ENCODE results near the gene PTPRN2. TPM values are rescaled to one million over a fixed set of nuclear protein-coding genes. Genes with fewer than 3 reads are reported as not detected.

PTPRN2 gene
- total RNA-seq, 1 donor from 2014 or later = 0.41 TPM

- Mint-ChIP-seq H3K4me1 (ENCODE audit: low read depth) (no peaks in the 10 kb centered on the region), H3K27ac (no peak overlapping the region), H3K9me3 (peaks cover 24% of the 10 kb centered on the region), H3K27me3 (ENCODE audit: insufficient read depth) (no peaks in the 10 kb centered on the region), H3K36me3 (ENCODE audit: low read depth) (no peaks in the 10 kb centered on the region), H3K4me3 (no peak overlapping the region)
- intact Hi-C loops (cut with micrococcal nuclease) = no loop called here
- DNase-seq (ENCODE audit: low spot score) = no peak
Measured at GRCh38 chr7:158251061-158251965, 336.3 kb downstream of the PTPRN2 start.

DNA sequence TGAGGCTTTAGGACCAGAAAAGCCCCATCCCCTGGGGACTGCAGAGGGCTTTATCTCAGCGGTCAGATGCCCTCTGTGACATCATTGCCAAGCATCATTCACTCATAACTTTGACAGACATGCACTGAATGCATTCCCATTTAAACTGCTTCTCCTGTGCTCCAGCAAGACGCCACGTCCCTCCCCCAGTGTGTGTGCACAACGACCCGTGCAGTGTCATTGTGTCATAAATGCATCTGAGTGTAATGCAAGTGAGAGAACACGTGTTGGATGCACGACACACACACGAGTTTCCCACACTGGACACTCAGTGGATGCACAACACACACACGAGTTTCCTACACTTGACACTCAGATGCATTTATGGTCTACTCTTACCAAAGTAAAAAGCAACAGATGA, 337.9 kb downstream of the PTPRN2 start:
- Mint-ChIP-seq H3K9me3 (peaks cover 29% of the 10 kb centered on the region), H3K36me3 (ENCODE audit: low read depth) (no peaks in the 10 kb centered on the region), H3K4me1 (ENCODE audit: low read depth) (no peaks in the 10 kb centered on the region), H3K27me3 (ENCODE audit: insufficient read depth) (no peaks in the 10 kb centered on the region), H3K4me3 (no peak overlapping the region), H3K27ac (no peak overlapping the region)
- intact Hi-C loops (cut with micrococcal nuclease) = no loop called here
- DNase-seq (ENCODE audit: low spot score) = no peak

- DNase-seq (ENCODE audit: low spot score) = no peak
- H3K4me1 Mint-ChIP-seq (ENCODE audit: low read depth) = no peaks in the 10 kb centered on the region
- H3K9me3 Mint-ChIP-seq = peaks cover 29% of the 10 kb centered on the region
- no peaks in the 10 kb centered on the region for H3K27me3 Mint-ChIP-seq (ENCODE audit: insufficient read depth)
- no peak overlapping the region for H3K27ac Mint-ChIP-seq
- intact Hi-C loops (cut with micrococcal nuclease) = no loop called here
- H3K36me3 Mint-ChIP-seq (ENCODE audit: low read depth) = no peaks in the 10 kb centered on the region
- H3K4me3 Mint-ChIP-seq = no peak overlapping the region
Measured at GRCh38 chr7:158248816-158249215, 338.8 kb downstream of the PTPRN2 start.

DNA sequence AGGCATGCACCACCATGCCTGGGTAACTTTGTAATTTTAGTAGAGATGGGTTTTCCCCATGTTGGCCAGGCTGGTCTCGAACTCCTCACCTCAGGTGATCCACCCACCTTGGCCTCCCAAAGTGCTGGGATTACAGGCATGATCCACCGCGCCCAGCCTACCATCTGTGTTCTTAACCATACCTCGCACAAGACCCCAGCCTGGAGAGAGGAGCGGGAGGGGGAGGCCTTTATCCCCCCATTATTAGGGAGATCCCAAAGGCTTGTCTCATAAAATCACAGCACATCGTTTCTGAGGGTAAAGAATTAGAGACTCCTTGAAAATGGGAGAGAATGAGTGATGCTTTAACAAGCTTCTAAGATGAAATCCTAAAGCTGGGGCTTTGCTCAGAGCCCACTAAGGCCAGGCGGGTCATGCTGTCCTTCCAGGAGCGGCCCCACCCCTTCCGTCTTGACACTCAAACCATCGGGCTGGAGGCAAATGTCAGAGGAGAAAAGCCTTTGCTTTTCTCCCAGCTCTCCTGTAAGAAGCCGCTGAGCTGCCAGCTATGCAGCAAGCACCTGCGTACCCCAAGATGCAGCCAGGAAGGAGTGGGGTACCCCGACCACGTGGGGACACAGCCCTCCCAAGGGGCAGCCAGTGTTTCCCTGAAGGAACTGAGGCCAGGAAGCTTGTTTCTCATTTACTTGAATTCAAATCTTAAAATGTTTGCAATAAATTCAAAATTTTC, 339.7 kb downstream of the PTPRN2 start:
- H3K36me3 Mint-ChIP-seq (ENCODE audit: low read depth) = no peaks in the 10 kb centered on the region
- no peak for DNase-seq (ENCODE audit: low spot score)
- peaks cover 26% of the 10 kb centered on the region for H3K9me3 Mint-ChIP-seq
- intact Hi-C loops (cut with micrococcal nuclease) = no loop called here
- H3K4me3 Mint-ChIP-seq = no peak overlapping the region
- H3K4me1 Mint-ChIP-seq (ENCODE audit: low read depth) = no peaks in the 10 kb centered on the region
- no peak overlapping the region for H3K27ac Mint-ChIP-seq
- H3K27me3 Mint-ChIP-seq (ENCODE audit: insufficient read depth) = no peaks in the 10 kb centered on the region

GRCh38 chr7:158246960-158247673, 340.5 kb downstream of the PTPRN2 start:
- no peak for DNase-seq (ENCODE audit: low spot score)
- no peak overlapping the region for H3K4me3 Mint-ChIP-seq
- no peaks in the 10 kb centered on the region for H3K36me3 Mint-ChIP-seq (ENCODE audit: low read depth)
- H3K9me3 Mint-ChIP-seq = peaks cover 34% of the 10 kb centered on the region
- no peaks in the 10 kb centered on the region for H3K4me1 Mint-ChIP-seq (ENCODE audit: low read depth)
- no peaks in the 10 kb centered on the region for H3K27me3 Mint-ChIP-seq (ENCODE audit: insufficient read depth)
- intact Hi-C loops (cut with micrococcal nuclease) = no loop called here
- H3K27ac Mint-ChIP-seq = no peak overlapping the region

GRCh38 chr7:158246272-158246959, 341.2 kb downstream of the PTPRN2 start:
- intact Hi-C loops (cut with micrococcal nuclease) = no loop called here
- Mint-ChIP-seq H3K27ac (no peak overlapping the region), H3K9me3 (peaks cover 34% of the 10 kb centered on the region), H3K4me1 (ENCODE audit: low read depth) (no peaks in the 10 kb centered on the region), H3K36me3 (ENCODE audit: low read depth) (no peaks in the 10 kb centered on the region), H3K27me3 (ENCODE audit: insufficient read depth) (no peaks in the 10 kb centered on the region), H3K4me3 (no peak overlapping the region)
- no peak for DNase-seq (ENCODE audit: low spot score)

- Mint-ChIP-seq H3K36me3 (ENCODE audit: low read depth) (no peaks in the 10 kb centered on the region), H3K27me3 (ENCODE audit: insufficient read depth) (no peaks in the 10 kb centered on the region), H3K4me3 (no peak overlapping the region), H3K9me3 (peaks cover 26% of the 10 kb centered on the region), H3K27ac (no peak overlapping the region), H3K4me1 (ENCODE audit: low read depth) (no peaks in the 10 kb centered on the region)
- no peak for DNase-seq (ENCODE audit: low spot score)
- intact Hi-C loops (cut with micrococcal nuclease) = no loop called here
Measured at GRCh38 chr7:158245724-158246041, 341.9 kb downstream of the PTPRN2 start.

- no peaks in the 10 kb centered on the region for H3K4me1 Mint-ChIP-seq (ENCODE audit: low read depth)
- H3K36me3 Mint-ChIP-seq (ENCODE audit: low read depth) = no peaks in the 10 kb centered on the region
- DNase-seq (ENCODE audit: low spot score) = no peak
- intact Hi-C loops (cut with micrococcal nuclease) = no loop called here
- peaks cover 21% of the 10 kb centered on the region for H3K9me3 Mint-ChIP-seq
- H3K27me3 Mint-ChIP-seq (ENCODE audit: insufficient read depth) = no peaks in the 10 kb centered on the region
- no peak overlapping the region for H3K27ac Mint-ChIP-seq
- H3K4me3 Mint-ChIP-seq = no peak overlapping the region
Measured at GRCh38 chr7:158244873-158245723, 342.5 kb downstream of the PTPRN2 start.

DNA sequence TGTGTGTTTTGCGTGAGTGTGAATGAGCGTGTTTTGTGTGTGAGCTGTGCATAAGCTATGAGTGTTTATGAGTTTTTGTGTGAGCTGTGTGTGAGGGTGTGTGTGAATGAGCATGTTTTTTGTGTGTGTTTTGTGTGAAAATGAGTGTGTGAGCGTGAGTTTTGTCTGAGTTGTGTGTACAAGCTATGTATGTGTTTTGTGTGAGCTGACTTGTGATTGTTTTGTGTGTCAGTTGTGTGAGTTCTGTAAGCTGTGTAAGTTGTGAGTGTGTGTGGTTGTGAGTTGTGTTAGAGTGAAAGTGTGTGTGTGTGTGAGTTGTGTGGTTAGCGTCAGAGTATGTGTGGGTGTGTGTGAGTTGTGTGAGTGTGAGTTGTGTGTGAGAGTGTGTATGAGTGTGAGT, 343.2 kb downstream of the PTPRN2 start:
- H3K27ac Mint-ChIP-seq = no peak overlapping the region
- no peaks in the 10 kb centered on the region for H3K36me3 Mint-ChIP-seq (ENCODE audit: low read depth)
- intact Hi-C loops (cut with micrococcal nuclease) = no loop called here
- peaks cover 27% of the 10 kb centered on the region for H3K9me3 Mint-ChIP-seq
- DNase-seq (ENCODE audit: low spot score) = no peak
- H3K27me3 Mint-ChIP-seq (ENCODE audit: insufficient read depth) = no peaks in the 10 kb centered on the region
- H3K4me1 Mint-ChIP-seq (ENCODE audit: low read depth) = no peaks in the 10 kb centered on the region
- no peak overlapping the region for H3K4me3 Mint-ChIP-seq

- no peak for DNase-seq (ENCODE audit: low spot score)
- H3K4me1 Mint-ChIP-seq (ENCODE audit: low read depth) = no peaks in the 10 kb centered on the region
- no peaks in the 10 kb centered on the region for H3K36me3 Mint-ChIP-seq (ENCODE audit: low read depth)
Measured at GRCh38 chr7:158241919-158242318, 345.7 kb downstream of the PTPRN2 start.

DNA sequence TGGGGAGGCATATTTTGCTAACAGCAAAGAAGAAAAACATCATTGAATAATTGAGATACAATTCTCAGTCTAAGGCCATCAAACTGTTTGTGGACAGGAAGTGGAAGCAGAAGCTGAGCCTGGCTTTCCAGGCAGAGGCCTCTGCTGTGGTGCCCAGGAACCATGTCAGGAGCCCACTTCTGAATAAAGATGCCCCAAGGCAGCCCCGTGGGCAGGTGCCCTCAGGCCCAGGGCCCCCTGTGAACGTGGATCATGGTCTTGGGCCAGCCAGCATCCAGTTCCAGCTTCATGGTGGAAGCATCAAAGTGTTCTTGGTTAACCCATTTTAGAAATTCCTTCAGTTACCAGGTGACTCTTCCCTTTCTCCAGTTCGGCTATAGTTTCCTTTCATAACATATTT, 346.8 kb downstream of the PTPRN2 start:
- Mint-ChIP-seq H3K9me3 (peaks cover 18% of the 10 kb centered on the region), H3K27ac (no peak overlapping the region), H3K27me3 (ENCODE audit: insufficient read depth) (no peaks in the 10 kb centered on the region), H3K36me3 (ENCODE audit: low read depth) (no peaks in the 10 kb centered on the region), H3K4me3 (no peak overlapping the region), H3K4me1 (ENCODE audit: low read depth) (no peaks in the 10 kb centered on the region)
- intact Hi-C loops (cut with micrococcal nuclease) = no loop called here
- DNase-seq (ENCODE audit: low spot score) = no peak

More at GRCh38 chr7:158241919-158242318, 345.7 kb downstream of the PTPRN2 start:
- Mint-ChIP-seq H3K9me3 (peaks cover 26% of the 10 kb centered on the region), H3K4me3 (no peak overlapping the region), H3K27me3 (ENCODE audit: insufficient read depth) (no peaks in the 10 kb centered on the region), H3K27ac (no peak overlapping the region)
- intact Hi-C loops (cut with micrococcal nuclease) = no loop called here

Data from activated T-helper 1 cell treated with anti-CD3 and anti-CD28 coated beads, Interleukin-12 subunit alpha, Interleukin-12 subunit beta, Interleukin-2, Interleukin-4 antibody, amounts not matched to agents 30 ng/mL and 10 ng/mL and 1 ng/mL, durations not matched to agents 14 hours and 24 hours and 36 hours (primary cell).